DMS53 treated with DMSO at 0.1 percent for 48 hours (cell line): ENCODE results near the gene GALNT9.

Experiments used
- DNase-seq: peaks from one replicate; lab custom pipeline; 2025; ENCODE audit not compliant: unreplicated experiment; lab: John Stamatoyannopoulos, UW

Gene GALNT9

DNA sequence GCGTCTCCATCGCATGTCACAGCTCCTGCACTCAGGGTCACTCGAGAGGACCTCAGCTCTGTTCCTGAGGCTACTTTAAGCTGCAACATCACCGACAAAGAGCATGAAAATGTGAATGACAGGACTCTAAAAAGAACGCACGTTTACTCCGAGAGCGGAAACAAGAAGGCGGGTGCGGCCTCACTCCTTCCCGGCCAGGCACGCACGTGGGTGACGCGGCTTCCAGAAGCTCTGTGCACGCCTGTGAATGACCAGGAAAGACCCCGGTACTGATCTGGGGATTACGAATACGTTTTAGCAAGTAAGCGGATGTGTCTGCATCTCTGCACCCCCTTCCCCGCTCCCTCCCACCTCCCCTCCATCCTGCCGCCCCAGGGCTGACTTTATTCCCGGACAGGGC is 15.2 kb upstream of the GALNT9 start:
- DNase-seq, result no peak

DNA sequence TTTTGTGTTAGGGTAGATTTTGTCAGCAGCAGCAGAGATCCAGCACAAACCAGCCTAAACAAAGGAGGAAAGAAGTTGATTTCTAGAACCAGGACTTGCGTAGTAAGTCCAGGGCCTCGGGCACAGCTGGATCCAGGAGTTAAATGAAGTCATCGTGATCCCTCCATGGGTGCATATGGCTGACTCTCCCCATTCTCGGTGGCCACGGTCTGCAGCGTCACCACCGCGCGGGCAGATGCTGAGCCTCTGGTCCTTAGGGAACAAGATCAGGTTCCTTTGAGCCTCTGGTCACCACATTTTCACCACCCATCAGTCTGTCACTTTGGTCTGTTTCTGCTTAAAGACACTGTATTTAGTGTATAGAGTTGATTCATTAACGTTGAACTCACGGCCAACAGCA is 14.8 kb upstream of the GALNT9 start:
- DNase-seq, result no peak

DNA sequence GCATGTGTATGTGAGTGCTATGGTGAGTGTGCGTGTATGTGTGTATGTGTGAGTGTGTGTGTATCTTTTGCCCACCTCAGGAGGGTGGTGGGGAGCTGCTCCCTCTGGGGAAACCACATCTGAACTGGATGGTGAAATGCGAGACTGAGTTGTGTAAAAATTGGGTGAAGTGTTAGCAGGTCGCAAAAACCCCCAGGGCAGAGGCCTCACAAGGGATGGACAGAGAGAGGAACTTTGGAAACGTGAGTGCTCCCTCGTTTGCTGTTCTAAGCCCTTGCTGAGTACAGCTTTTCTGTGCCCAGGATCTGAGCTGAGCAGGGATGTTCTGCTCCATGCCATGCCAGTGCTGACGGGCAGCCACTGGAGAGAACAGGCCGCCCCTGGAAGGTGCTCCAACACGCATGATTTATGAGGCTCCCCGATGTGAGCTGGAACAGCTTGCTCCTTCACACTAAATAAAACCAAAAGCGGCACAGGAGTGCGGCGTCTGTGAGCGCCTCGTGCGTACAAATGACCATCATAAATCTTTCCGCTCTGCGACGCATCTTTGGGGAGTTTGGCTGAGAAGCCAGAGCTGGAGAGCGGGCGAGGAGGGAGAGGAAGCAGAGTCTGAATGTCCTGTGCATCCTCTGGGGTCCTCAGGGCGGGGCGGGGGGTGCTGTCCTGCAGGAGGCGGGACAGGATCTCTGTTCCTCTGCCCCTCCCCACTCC is 14.1 kb upstream of the GALNT9 start:
- DNase-seq, result no peak

DNA sequence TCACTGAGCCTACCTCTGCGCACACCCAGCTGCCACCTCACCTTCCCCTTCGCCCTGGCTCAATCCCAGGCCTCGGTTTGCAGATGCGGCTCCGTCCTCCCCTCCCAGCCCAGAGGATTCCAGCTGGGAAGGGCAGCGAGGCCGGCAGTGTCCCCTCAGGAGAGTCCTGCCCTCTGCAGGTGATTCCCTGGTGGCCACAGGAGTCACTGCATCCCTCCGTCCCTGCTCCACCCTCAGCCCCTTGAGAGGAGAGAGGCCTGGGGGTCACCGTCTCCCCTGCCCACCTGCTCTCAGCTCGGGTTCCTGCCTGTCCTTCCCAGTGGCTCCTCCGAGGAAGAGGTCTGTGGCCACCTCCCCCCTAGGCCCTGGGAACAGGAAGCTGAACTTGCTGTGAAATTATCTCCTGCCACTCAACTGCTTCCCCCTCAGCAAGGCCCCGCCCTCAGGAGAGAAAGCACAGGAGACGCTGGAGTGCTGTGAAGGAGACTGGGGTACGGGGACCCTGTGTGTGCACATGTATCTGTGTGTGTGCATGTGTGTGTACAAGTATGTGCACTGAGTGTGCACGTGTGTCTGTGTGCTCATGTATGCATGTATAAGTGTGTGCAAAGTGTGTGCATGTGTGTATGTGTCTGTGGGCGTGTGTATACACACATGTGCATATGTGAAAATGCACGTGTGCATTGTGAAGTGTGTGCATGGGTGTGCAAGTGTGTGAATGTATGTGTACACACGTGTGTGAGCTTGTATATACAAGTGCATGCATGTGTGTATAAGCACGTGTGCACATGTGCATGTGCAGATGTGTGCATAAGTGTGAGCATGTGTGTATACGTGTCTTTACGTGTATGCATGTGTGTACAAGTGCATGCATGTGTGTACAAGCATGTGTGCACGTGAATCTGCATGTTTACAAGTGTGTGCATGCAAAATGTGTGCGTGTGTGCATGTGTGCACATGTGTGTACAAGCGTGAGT is 13.2 kb upstream of the GALNT9 start:
- no peak for DNase-seq

DNA sequence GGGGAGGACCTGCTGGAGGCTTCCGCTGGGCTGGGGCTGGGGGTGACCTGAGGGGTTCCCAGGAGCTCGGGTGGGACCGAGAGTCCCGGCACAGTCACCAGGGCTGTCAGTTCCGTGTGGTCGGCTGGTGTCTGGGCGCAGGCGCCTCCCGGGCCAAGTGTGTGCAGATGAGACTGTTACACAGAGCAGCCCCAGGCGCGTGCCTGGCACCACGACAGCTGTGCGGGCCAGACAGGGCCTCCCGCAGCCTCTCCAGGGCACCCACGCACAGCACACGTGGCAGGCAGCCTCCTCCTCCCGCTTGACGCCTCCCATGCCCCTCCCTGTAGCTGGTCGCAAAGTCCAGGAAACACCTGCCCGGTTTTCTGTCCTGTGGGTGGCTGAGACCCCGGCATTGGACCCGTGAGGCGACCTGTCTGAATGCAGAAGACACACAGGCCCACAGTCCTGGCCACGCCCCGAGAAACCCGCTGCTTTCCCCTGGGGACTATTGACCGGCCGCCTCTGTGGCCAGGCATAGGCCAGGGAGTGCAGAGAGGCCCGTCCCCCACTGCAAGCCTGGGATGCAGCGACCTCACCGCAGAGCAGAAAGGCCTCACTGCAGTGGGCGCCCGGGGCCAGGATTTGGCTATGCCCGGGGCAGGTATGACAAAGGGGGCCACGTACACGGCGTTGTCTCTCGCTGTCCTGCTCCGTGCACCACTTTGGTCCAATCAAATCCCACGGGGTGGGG is 12.1 kb upstream of the GALNT9 start:
- no peak for DNase-seq

DNA sequence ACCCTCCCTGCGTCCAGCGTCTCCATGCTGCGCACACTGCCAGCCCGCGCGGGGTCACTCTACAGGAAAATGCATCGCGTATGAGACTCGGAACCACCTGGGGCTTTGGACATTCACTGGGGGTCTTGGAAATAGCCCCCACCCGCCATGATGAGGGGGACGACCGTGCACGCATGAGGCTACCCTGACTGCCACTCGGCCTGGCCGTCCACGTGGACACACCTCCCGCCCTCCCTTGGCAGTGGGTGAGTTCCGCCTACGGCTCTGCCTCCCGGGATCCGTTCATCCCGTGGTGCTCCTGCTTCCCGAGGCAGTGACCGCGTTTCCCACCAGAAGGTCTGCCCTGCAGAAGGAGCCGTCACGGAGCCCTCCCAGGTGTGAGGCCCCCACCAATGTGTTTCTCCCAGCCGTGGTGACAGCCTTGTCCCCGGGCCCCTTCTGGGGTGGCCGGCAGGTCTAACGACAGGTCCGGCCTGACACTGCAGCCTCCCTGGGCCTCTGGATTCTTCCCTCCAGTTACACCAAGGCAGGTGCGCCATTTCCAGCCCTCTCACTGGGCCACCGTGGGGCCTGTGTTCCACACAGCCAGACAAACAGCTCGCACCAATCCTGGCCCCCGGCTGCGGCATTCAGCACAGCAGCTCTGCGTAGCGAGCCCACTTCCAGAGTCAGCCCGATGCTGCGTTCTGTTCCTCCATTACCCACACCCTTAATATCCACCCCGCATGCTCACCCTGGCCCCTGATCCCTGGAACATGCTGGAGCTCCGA is 11.1 kb upstream of the GALNT9 start:
- DNase-seq, result no peak

DNA sequence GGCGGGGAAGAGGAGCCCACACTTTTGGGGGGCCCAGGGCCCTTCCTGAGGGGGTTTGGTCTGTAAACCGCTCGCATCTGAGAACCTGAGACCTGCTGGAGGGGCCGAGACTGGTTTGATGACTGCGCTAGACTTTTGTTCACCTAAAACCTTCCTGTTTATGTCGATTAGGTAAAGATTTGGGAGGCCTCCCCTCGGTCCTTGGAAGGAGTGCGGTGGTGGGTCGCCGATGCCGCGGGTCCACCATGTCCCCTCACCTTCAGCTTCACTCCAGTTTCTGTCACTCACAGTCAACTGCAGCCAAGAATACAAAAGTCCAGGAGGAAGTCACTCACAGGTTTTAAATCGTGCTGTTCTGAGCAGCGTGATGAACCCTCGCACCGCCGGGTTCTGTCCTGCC is 10.5 kb upstream of the GALNT9 start:
- DNase-seq, result no peak

DNA sequence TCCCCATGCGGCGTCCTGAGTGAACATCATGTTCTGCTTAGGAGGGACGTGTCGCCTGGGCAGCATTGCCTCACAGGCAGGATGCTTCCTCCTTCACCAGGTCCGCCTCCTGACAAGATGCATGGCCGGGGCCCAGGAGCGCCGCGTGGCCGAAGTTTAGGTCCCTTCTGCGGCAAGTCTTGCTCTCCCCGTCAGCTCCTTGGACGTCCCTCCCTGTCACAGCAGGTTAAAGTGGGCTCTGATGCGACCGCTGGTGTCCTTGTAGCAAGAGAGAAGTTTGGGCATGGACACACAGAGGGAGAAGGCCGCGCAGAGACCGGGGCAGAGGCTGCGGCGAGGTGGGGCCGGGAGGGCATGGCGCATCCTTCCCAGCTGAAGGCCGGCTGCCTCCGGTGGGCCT is 9.4 kb upstream of the GALNT9 start:
- DNase-seq, result no peak

DNA sequence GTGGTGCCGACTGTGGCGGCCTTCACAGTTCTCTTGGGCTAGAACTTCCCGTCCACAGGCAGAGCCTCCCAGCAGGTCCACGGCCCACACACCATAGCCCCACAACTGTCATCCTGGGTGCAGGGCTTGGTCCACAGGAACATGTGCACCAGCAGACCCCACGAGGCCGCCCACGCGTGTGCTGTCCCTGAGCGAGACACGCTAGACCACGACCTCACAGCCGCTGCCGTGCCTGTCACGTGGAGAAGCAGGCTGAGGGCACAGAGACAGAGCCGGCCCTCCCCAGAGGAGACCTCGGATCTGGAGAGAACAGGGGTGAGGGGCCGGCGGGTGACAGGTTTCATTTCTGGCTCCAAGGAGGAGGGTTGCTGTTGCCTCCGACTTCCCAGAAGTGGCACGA is 8.9 kb upstream of the GALNT9 start:
- no peak for DNase-seq

DNA sequence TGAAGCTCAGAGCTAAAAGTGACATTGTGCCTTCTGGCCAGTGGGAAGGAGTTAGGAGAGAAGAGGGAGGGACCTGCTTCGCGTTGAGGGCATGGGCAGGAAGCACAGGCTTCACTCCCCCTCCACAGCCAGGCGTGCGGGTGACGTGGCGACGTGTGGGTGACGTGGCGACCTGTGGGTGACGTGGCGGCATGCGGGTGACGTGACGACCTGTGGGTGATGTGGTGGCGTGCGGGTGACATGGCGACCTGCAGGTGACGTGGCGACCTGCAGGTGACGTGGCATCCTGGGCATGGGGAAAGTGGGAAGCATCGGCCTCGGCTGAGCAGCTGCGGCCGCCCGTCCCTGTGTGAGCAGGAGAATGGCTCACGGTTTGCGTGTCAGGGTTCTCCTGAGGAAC is 8.2 kb upstream of the GALNT9 start:
- no peak for DNase-seq

DNA sequence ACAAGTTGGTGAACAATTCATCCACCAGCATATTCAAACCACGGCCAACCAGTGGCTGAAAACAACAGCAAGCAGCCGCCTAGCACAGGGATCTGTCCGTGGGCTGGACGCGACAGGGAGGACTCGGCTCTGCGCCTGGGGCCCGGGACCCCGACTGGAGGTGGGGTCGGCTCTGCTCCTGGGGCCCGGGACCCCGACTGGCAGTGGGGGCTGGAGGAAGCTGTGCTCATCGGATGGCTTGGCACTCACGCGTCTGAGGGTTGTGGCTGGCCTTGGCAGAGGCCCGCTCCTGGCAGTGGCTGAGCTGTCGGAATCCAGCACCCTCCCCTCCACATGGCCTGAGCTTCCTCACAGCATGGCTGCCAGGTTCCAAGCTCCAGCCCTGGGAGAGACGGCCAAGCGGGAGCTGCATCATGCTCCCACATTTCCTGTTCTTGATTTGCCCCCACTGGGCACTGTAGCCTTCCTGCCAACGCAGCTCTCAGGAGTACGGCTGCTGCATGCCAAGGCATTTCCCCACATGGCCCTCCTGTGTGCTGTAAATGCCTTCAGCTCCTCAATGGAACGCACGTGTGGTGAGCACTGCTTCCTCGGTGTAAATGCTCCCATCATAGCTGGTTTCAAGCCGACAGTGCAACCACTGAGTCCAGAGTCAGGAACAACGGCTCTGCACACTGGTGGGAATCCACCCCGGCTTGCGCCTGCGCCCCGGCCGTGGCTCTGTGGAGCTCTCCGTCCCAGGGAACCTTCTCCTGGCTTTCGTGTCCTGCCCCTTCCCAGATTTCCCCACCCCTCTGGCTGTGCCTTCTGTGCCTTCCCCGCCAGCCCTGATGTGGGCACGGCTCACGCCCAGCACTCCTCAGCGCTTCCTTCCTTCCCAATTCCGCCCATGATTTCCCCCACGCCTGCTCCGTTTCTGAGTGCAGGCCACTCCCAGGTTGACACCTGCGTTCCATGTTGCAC is 7.3 kb upstream of the GALNT9 start:
- DNase-seq, result no peak

DNA sequence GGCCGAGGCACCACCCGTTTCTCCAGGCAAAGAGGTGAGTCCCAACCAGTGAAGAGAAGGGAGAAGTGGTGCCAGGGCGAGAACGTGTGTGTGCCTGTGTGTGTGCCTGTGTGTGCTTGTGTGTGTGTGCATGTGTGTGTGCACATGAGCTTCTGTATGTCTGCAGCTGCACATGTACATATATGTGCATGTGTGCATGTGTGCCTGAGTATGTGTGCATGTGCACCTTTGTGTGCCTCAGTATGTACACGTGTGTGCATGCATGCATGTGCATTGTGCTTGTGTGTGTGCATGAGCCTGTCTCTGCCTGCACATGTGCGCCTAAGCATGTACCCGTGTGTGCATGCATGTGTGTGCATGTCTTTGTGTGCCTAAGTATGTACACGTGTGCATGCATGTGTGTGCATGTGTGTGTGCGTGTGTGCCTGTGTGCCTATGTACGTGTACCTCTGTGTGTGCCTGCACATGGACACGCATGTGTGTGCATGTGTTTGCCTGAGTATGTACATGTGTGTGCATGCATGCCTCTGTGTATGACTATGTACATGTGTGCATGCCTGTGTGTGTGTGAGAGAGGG is 5.9 kb upstream of the GALNT9 start:
- DNase-seq, result no peak

DNA sequence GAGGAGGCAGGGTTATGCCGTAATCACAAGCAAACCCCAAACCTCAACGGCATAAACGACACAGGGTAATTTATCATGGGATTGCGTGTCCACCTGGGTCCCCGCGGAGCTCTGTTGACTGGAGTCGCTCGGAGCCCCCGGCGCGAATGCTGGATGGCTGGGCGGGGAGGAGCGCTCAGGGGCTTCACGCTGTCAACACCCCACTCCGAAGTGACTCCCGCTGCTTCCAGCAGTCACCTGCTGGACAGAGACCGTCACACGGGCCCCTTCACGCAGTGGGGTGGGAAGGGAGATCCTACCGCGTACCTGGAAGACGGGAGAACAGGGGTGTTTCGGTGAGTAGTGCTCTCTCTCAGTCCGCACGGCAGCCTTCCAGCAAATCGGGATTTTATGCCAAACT is 4.4 kb upstream of the GALNT9 start:
- no peak for DNase-seq

DNA sequence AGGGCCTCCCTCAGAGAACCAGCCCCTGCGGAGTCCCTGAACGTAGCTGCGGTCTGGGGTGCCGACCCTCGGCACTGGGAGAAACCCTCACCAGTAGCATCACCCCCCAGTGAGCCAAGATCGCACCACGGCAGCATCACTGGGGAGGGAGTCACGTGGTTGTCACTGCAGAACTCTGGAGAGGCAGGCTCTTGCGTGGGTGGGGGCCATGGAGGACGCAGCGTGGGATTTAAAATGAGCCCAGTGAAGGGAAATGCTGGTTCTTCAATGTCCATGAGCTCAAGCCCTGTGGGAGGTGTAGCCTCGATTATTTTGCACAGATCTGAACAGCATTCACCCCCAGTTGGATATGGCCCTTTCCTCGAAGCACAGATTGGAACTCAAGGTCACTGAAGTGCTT is 3.9 kb upstream of the GALNT9 start:
- DNase-seq, result no peak

DNA sequence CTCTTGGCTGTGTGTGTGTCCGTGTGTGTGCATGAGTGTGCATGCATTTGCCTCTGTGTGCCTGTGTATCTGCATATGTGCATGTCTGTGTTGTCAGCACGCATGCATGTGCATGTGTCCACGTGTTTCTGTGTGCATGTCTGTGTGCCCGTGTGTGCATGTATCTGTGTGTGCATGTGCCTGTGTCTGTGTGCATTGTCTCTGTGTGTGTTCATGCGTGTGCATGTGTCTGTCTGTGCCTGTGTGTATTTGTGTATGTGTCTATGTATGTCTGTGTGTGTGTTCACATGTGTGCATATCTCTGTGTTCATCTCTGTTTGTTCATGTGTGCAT is 1.1 kb upstream of the GALNT9 start:
- DNase-seq, result no peak

DNA sequence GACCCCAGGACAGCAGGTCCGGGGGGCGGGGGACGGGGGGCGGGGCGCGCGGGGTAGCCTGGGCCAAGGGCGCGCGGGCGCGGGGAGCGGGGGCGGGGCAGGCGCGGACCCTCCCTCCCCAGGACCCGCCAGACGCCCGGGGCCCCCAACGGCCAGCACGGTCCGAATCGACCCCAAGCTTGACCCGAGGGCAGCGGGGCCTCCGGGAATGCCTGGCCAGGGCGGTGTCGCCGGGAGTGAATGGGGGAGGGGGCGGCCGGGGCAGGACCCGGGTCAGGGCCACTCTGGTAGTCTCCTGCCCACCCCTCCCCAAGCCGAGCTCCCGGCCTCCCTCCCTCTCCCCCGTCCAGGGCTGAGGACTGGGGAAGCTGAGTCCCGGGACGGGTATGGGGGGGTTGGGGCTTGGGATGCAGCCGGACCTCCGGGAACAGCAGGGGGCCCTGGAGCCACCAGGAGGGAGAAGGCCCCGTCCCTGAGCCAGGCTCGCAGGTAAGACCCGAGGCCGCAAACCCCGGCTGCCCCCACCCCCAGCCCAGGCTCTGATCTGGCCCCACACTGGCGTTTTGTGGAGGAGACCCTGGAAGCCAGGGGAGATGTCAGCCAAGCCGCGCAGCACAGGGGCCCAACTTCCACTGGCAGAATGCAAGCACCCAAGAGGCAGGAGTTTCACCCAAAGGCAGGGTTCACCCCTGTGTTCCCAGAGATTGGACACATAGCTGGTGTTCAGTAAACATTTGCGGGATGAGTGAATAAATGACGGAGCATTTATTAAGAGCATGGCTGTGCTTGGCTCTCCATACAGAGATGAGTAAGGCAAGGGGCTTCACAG is 545 bp upstream of the GALNT9 start:
- no peak for DNase-seq

DNA sequence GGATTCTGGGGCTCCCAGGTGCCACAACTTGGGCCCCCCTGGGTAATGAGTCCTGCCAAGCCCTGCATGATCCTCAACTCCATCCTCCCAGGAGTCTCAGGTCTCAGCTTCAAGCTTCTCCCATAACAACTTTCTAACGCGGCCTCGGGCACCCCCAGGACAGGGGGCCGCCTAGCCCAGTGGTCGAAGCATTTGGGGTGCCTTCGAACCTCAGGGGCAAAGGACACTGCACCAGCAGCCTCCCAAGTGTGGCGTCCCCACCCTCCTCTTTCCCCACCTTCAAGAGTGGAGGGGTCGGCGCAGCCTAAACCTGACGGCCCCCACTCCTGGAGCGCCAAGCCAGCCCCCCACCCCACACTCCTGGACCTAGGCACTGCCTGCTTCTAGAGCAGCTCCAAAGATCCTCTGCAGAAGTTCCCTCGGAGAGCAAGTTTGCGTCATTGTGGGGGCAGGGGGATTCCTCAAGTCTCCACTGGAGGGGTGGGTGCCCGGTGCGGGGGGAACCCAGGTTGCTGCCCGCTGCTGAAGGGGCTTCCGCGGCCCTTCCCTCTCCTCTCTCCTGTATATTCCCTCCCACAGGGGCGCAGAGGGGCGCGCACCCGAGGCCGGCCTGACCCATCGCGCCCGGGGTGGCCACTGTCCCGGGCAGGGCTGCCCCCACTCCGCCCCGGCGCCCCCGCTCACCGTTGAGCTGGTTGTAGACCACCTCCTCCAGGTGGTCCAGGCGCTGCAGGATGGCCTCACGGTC is 933 bp downstream of the GALNT9 start:
- DNase-seq, result no peak
